Limb (tissue), 2 donors: ENCODE measurements around the gene CAPRIN1.

Source experiments
- DNase-seq, 2 donors: peaks; one replicate each; pipeline ENCODE4 v3.0.0-alpha.2; 2016; ENCODE audit errors: extremely low spot score in 2 of 2

Gene CAPRIN1

GRCh38 chr11:34143048-34143447 lies 91.5 kb downstream of the CAPRIN1 start:
- DNase-seq = no peak

GRCh38 chr11:34145073-34145472 lies 93.5 kb downstream of the CAPRIN1 start:
- no peak for DNase-seq

GRCh38 chr11:34145847-34146381 lies 94.4 kb downstream of the CAPRIN1 start:
- no peak for DNase-seq

- DNase-seq = no peak
Measured at GRCh38 chr11:34146411-34146810, 94.9 kb downstream of the CAPRIN1 start.

GRCh38 chr11:34146866-34147265 lies 95.3 kb downstream of the CAPRIN1 start:
- DNase-seq = no peak

- DNase-seq = no peak
Measured at GRCh38 chr11:34147581-34147980, 96.0 kb downstream of the CAPRIN1 start.

- DNase-seq = peak in 1 of 2 donors; percentile 27
Measured at GRCh38 chr11:34148504-34149165, 97.1 kb downstream of the CAPRIN1 start.

GRCh38 chr11:34149274-34149673 lies 97.7 kb downstream of the CAPRIN1 start:
- no peak for DNase-seq

GRCh38 chr11:34149786-34150185 lies 98.3 kb downstream of the CAPRIN1 start:
- peak in 1 of 2 donors; percentile 35 for DNase-seq

GRCh38 chr11:34150494-34151151 lies 99.1 kb downstream of the CAPRIN1 start:
- peak; percentile 19 to 23 for DNase-seq
